LNCaP clone FGC (cell line): ENCODE measurements around the gene PLA2G4F.

ENCODE experiments used
- DNase-seq: peaks from one replicate; pipeline ENCODE4 v3.0.0-alpha.2; 2011; ENCODE audit warnings: low read depth
- H3K4me3 ChIP-seq: 2 replicates; pipeline ENCODE4 v1.5.1; 2011; ENCODE audit warnings: mild to moderate bottlenecking, low read depth, low read length, control low read depth
- TF ChIP-seq, protein P1 (sequence below): IDR thresholded peaks from 2 replicates; pipeline ENCODE4 v1.5.1; 2012; ENCODE audit warnings: mild to moderate bottlenecking; ENCODE audit not compliant: control insufficient read depth, insufficient read depth; ENCODE audit errors: extremely low read depth

The PLA2G4F gene

DNA sequence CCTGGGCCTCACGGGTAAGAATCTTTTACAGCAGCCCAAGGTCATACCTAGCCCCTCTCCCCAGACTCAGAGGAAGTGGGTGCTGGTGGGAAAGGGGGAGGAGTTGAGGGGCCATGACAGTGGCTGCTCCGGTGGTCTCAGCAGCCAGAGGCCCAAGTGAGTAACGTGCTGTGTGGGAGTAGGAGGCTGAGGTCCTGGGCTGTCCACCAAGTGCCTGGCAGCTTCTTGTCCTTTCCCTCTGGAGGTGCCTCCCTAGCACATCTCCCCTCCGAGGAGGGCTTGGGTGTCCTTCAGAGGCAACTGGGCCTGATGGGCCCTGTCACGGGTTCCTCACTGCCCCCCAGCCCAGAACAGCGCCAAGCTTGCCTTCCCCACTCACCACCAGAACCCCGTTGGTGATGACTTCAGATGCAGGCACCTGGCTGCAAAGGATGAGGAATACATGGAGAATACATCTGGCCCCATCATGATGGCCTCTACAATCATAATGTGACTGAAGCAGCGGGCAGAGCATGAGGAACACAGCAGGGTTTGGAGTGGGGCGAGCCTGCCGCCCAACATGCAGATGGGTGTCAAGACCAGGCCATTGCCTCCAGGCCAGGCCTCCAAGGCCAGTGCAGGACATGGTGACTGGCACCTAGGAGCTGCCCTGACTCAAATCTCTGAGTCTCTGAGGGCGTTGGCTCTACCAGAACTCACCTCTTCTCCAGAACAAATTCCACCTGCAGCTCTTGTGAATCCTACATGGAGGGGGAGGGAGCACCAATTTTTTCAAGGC is 3.3 kb downstream of the PLA2G4F start:
- TF ChIP-seq, protein P1, sequence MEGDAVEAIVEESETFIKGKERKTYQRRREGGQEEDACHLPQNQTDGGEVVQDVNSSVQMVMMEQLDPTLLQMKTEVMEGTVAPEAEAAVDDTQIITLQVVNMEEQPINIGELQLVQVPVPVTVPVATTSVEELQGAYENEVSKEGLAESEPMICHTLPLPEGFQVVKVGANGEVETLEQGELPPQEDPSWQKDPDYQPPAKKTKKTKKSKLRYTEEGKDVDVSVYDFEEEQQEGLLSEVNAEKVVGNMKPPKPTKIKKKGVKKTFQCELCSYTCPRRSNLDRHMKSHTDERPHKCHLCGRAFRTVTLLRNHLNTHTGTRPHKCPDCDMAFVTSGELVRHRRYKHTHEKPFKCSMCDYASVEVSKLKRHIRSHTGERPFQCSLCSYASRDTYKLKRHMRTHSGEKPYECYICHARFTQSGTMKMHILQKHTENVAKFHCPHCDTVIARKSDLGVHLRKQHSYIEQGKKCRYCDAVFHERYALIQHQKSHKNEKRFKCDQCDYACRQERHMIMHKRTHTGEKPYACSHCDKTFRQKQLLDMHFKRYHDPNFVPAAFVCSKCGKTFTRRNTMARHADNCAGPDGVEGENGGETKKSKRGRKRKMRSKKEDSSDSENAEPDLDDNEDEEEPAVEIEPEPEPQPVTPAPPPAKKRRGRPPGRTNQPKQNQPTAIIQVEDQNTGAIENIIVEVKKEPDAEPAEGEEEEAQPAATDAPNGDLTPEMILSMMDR = no peak
- no peak overlapping the region for H3K4me3 ChIP-seq
- DNase-seq = no peak

GRCh38 chr15:42152196-42152920 is 4.1 kb downstream of the PLA2G4F start:
- no peak overlapping the region for H3K4me3 ChIP-seq
- DNase-seq = peak; percentile 80
- TF ChIP-seq, protein P1 = no peak

GRCh38 chr15:42151736-42152135 is 4.7 kb downstream of the PLA2G4F start:
- no peak overlapping the region for H3K4me3 ChIP-seq
- TF ChIP-seq, protein P1 = no peak
- DNase-seq = peak; percentile 51

- TF ChIP-seq, protein P1 = no peak
These were observed 5.3 kb downstream of the PLA2G4F start for GRCh38 chr15:42151141-42151561.

GRCh38 chr15:42150219-42150970 is 6.0 kb downstream of the PLA2G4F start:
- no peak overlapping the region for H3K4me3 ChIP-seq
- TF ChIP-seq, protein P1 = no peak
- no peak for DNase-seq

More at GRCh38 chr15:42151141-42151561, 5.3 kb downstream of the PLA2G4F start:
- no peak overlapping the region for H3K4me3 ChIP-seq
- DNase-seq = no peak

GRCh38 chr15:42149493-42150218 is 6.8 kb downstream of the PLA2G4F start:
- no peak for DNase-seq
- H3K4me3 ChIP-seq = no peak overlapping the region
- TF ChIP-seq, protein P1 = no peak
